GM18517 (cell line): ENCODE measurements around the gene CASQ1.

Source experiments
- ATAC-seq: cut with Tn5 transposase; IDR thresholded peaks from one replicate; pipeline ENCODE4 v1.9.1; 2021; ENCODE audit warnings: mild to moderate bottlenecking, moderate library complexity; ENCODE audit not compliant: unreplicated experiment

Gene CASQ1

GRCh38 chr1:160224606-160225005 lies 34.2 kb downstream of the CASQ1 start:
- ATAC-seq: no peak

DNA sequence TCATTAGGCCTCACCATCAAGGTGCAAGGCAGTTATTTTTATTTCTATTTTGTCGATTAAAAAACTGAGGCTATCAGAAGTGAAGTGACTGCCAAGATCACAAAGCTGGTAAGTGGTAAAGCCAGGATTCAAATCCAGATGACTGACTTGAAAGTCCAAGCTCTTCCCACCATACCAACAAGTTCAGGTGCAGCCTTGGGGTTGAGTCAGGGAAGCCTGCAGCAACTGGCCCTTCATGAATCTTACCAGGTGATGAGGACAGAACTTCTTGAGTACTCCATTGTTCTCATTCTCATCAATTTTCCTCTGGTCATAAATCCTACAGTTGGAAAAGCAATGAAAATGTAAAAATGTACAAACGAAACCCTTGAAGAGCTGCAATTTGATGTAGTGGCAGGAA lies 35.0 kb downstream of the CASQ1 start:
- no peak for ATAC-seq

DNA sequence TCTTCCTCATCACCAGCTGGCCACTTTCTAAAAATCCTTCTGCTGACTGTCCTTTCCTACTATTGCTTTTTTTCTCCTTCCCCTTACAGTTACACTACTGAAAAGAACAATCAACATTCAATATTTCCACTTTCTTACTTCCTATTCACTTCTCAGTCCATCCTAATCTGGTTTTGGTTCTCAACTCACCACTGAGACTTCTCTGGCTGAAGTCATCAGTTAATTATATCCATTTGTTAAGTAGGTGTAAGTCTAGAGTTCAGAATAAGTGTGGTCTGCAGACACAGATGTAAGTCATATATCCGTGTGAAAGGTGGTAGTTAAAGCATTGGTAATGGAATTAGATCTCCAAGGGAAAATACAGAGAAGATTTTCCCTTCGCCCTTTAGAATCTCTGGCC lies 36.2 kb downstream of the CASQ1 start:
- ATAC-seq: no peak

- ATAC-seq: no peak
Measured at GRCh38 chr1:160227034-160227433, 36.7 kb downstream of the CASQ1 start.

GRCh38 chr1:160227561-160227960 lies 37.2 kb downstream of the CASQ1 start:
- ATAC-seq: no peak

DNA sequence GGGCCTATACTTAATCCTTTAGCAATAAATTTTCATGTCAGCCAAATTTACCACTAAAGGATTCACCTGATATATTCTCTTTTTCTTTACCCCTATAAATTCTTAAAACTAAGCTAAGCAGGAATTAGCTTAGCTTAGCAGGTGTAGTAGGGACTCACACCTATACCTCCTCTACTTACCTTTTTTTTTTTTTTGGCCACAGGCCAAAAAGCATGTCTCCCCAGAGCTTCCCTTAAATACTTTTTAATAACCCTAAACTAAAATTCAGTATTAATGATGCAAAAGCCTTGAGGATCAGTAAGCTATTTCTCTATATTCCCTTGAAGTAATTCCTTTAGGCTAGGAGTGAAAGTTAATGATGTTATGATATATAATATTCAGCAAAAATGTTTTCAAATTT lies 38.1 kb downstream of the CASQ1 start:
- ATAC-seq: no peak

GRCh38 chr1:160232911-160233310 lies 42.5 kb downstream of the CASQ1 start:
- ATAC-seq: no peak

DNA sequence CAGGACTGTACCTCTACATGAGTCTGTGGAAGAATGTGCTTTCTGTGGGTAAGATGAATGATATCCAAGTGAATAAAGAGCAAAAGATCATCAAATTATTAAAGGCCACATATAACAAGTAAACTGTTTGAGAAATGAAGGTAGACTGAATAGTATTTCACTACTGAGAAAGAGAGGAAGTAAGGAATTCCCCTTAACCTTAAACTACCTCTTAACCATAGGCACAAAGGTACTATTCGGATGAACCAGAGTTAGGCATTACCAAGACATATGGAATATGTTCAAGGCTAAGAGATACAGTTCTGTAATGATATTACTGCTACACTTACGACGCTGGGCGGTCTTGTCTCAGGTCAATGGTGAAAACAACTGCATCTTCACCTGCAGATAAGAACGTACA lies 46.4 kb downstream of the CASQ1 start:
- ATAC-seq: no peak

GRCh38 chr1:160237558-160237957 lies 47.2 kb downstream of the CASQ1 start:
- ATAC-seq: no peak

DNA sequence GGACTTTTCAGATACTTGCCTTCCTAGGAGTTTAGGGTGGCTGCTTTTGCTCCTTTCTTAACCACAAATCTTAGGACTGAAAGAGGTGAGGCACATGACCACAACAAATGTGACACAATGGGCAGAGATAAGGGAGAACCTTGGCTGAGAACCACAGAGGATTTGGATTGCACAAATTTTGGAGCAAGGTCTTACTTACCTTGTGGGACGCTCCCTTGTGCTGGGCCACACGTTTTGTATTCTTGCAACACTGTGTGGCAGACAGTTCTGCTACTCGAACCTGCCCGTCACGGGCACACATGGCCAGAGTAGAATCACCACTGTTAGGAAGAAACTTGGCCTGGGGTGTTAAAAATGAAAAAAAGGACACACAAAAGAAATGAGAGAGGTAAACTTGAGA lies 48.0 kb downstream of the CASQ1 start:
- ATAC-seq: no peak

GRCh38 chr1:160239582-160240299 lies 49.4 kb downstream of the CASQ1 start:
- ATAC-seq: no peak

DNA sequence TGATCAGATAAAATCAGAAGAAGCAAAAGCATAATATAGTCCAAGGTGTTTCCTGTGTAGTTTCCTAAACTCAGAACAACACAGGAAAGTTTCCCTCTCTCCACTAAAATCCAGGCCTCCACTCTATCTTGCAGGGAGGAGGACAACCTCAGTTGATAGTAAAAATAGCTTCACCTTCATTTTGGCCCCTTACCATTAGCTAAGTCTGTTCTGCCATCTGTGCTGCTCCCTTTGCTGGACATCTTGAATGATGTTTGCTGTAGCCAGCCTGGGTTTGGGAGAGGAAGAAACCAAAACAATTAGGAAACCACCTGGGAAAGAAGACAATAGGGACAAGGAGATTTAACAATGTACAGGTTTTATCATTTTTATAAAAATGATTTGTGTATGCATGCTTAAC lies 53.4 kb downstream of the CASQ1 start:
- ATAC-seq: no peak

- no peak for ATAC-seq
Measured at GRCh38 chr1:160244209-160244608, 53.8 kb downstream of the CASQ1 start.

DNA sequence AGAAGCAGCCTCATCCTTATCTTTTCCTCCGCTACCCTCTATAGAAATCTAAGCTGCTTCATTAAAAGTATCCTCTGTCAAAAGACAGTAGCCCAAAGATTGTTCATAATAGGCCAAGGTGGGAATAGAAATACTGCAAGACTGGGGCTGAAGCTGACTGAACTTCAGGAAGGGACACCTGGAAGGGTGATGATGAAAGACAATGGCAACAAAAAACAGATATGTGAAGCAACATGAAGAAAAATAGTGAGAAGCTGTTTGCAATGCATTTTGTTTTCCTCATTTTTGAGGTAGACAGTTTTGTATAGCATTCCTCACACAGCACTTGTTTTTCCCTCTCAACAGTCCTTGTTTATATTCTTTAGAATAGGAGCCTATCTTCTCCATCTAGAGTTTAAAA lies 55.1 kb downstream of the CASQ1 start:
- no peak for ATAC-seq

- ATAC-seq: no peak
Measured at GRCh38 chr1:160247053-160247452, 56.7 kb downstream of the CASQ1 start.

GRCh38 chr1:160251011-160251410 lies 60.6 kb downstream of the CASQ1 start:
- ATAC-seq: no peak
